ENCODE measurements around the gene CCK.

GRCh38 chr3:42225486-42226363, 40.3 kb downstream of the CCK start:
- TF ChIP-seq POLR2A (IDR thresholded peaks at IDR 0.05) = no peak
- no peak for TF ChIP-seq CTCF (IDR thresholded peaks at IDR 0.05)
